GM21447 (cell line): ENCODE data around the gene MCC.
"Not testable (repeated sequence)": the region's sequence is repeated elsewhere in the genome, so short reads cannot be mapped to it uniquely, and the experiment has no call there.

Source experiments
- ATAC-seq: cut with Tn5 transposase; IDR thresholded peaks from one replicate; pipeline ENCODE4 v1.9.1; 2021; ENCODE audit not compliant: unreplicated experiment

The MCC gene

GRCh38 chr5:113427871-113428574, 60.2 kb downstream of the MCC start:
- ATAC-seq, result no peak

- ATAC-seq, result no peak
These were observed 62.3 kb downstream of the MCC start for GRCh38 chr5:113425909-113426308.

GRCh38 chr5:113421693-113422092, 66.6 kb downstream of the MCC start:
- no peak for ATAC-seq

- no peak for ATAC-seq
These were observed 82.7 kb downstream of the MCC start for GRCh38 chr5:113405530-113405929.

- ATAC-seq, result no peak
These were observed 84.0 kb downstream of the MCC start for GRCh38 chr5:113404269-113404668.

GRCh38 chr5:113397986-113398385, 90.3 kb downstream of the MCC start:
- ATAC-seq, result not testable (repeated sequence)

- ATAC-seq, result no peak
These were observed 91.2 kb downstream of the MCC start for GRCh38 chr5:113397046-113397445.

GRCh38 chr5:113394658-113395057, 93.6 kb downstream of the MCC start:
- ATAC-seq, result no peak

- ATAC-seq, result no peak
These were observed 98.0 kb downstream of the MCC start for GRCh38 chr5:113390224-113390623.

- no peak for ATAC-seq
These were observed 99.1 kb downstream of the MCC start for GRCh38 chr5:113389116-113389515.

- ATAC-seq, result no peak
These were observed 100.4 kb downstream of the MCC start for GRCh38 chr5:113387844-113388243.

- no peak for ATAC-seq
These were observed 103.4 kb downstream of the MCC start for GRCh38 chr5:113384782-113385285.

- no peak for ATAC-seq
These were observed 105.5 kb downstream of the MCC start for GRCh38 chr5:113382731-113383130.

GRCh38 chr5:113381791-113382190, 106.5 kb downstream of the MCC start:
- no peak for ATAC-seq

GRCh38 chr5:113380807-113381326, 107.4 kb downstream of the MCC start:
- no peak for ATAC-seq

- no peak for ATAC-seq
These were observed 108.1 kb downstream of the MCC start for GRCh38 chr5:113379936-113380806.

GRCh38 chr5:113378959-113379541, 109.2 kb downstream of the MCC start:
- no peak for ATAC-seq

GRCh38 chr5:113378514-113378913, 109.7 kb downstream of the MCC start:
- ATAC-seq, result no peak

- ATAC-seq, result no peak
These were observed 110.2 kb downstream of the MCC start for GRCh38 chr5:113378081-113378480.

- ATAC-seq, result no peak
These were observed 111.6 kb downstream of the MCC start for GRCh38 chr5:113376640-113377039.

GRCh38 chr5:113375480-113376060, 112.7 kb downstream of the MCC start:
- ATAC-seq, result no peak
